LNCAP (cell line): ENCODE measurements around the gene CD300H.

Source experiments
- TF ChIP-seq, protein P1 (sequence below): fragments of 450-650 bp; IDR thresholded peaks from 2 replicates; pipeline ENCODE4 v1.5.1; 2017; ENCODE audit warnings: mild to moderate bottlenecking

The CD300H gene

DNA sequence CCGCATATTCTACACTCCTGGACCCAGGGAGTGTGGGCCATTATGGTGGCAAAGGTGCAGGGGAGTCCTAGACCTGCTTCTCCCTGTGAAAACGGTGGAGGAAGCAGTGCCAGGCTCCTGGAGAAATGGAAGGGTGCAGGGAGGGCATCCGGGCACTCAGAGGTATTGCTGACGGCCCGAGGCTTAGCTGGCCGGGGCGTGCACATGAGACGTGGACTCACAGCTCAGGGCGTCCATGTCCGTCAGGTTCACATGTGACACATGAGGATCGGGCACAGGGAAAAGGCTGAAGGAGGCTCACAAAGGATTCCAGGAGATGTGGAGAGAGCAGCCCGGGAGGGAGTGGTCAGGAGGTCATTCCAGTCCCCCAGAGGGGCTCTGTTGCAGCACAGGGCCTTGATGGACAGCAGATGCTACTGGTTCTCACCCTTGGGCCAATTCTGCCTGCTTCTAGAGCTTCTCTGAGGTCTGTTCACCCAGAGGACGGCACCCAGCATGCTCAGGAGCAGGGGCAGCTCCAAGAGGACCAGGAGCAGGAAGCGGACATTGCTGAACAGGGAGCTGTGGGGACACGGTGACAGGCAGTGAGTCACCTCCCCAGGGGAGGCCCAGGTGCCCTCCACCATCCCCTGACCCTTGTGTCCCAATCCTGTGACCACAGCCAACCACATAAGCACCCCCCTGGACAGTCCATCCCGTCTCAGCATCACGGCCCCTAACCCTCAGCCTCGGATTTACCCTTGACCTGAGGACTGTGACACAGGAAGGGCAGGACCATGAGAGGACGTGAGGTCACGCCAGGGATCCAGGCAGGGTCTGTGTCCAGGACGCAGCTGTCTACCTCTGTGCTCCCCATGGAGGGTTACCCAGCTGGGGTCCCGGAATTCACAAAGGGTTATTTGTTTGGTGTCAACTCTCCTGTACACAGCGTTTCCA lies 25.9 kb downstream of the CD300H start:
- TF ChIP-seq, protein P1, sequence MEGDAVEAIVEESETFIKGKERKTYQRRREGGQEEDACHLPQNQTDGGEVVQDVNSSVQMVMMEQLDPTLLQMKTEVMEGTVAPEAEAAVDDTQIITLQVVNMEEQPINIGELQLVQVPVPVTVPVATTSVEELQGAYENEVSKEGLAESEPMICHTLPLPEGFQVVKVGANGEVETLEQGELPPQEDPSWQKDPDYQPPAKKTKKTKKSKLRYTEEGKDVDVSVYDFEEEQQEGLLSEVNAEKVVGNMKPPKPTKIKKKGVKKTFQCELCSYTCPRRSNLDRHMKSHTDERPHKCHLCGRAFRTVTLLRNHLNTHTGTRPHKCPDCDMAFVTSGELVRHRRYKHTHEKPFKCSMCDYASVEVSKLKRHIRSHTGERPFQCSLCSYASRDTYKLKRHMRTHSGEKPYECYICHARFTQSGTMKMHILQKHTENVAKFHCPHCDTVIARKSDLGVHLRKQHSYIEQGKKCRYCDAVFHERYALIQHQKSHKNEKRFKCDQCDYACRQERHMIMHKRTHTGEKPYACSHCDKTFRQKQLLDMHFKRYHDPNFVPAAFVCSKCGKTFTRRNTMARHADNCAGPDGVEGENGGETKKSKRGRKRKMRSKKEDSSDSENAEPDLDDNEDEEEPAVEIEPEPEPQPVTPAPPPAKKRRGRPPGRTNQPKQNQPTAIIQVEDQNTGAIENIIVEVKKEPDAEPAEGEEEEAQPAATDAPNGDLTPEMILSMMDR, result no peak

DNA sequence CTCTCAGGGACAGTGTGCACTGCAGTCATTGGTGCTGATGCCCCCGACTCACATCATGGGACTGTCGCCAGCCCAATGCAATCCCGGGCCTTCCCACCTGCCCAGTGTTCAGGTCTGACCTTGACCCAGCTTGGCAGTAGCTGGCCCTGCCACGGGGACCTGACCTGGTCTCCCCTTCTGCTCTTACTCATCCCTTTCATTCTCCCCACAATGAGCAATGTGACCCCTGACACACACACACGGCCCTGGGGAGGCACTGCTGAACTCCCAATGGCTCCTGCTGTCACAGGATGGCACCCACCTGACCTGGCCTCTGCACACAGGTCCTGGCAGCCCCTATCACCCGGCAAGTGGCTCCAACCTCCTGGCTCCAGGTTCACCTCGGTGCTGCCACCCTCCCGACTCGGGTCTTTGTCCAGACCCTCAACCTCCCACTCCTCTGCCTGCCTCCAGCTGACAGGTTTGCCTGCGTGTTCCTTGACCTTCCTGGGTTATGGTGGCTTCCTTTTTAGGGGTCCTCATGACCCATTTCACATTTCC lies 28.0 kb downstream of the CD300H start:
- TF ChIP-seq, protein P1, result no peak

DNA sequence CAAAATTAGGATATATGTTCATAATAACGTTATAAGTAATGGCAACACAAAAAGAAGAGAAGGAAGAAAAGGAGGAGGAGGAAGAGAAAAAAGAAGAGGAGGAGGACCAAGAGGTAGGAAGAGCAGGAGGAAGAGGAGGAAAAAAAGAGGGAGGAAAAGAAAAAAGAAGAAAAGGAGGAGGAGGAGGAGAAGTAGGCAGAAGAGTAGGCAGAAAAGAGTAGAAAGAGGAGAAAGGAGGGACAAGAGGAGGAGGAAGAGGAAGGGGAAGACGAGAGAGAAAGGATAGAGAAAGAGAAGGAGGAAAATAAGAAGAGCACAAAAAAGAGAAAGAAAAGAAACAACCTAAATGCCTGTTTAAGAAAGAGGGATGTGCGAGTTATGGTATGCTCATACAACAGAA lies 30.4 kb downstream of the CD300H start:
- TF ChIP-seq, protein P1, result no peak

DNA sequence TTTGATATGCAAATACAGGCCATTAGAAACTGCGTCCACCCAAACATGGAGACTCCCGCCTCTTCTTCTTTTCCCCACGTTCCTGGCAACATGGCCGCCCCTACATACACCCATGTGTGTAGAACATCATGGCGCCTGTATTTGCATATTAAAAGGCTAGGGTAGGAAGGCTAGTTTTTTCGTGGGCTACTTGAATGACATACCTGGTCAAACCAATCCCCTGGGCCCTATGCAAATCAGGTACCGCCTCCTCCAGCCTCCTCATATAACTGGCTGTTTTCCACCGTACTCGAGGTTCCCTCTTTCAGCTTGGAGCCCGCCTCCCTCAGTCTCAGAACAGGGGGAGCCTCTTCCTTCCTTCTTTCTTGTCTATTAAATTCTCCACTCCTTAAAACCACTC lies 35.2 kb downstream of the CD300H start:
- TF ChIP-seq, protein P1, result no peak

DNA sequence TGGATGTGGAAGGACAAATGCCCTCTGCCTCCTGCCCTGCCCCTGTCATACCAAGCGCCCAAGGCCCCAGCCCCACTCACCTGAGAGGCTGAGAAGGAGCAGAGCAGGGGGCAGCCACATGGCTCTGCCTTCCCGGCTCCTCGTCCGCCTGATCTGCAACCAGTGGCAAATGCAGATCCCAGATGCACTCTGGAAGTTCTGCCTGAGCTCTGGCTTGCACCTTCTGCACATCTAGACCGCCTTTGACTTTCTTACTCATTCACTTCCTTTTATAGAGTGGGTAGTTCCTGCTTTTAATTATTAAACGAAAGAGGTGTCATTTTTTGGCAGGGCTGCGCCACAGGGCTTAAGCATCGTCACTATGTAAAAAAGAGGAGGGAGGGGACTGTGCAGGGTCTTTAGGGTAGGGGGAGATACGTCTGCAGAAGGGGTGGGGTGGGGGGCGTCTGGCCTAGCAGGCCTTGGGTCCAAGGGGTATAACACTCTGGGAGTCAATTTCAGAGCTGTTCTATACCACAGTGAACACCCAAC lies 36.0 kb downstream of the CD300H start, which contains the start of gene CD300LB:
CD300LB (minus strand) TSS at position 245 of the 531 bp plus-strand sequence; CDS start at position 120, 125 bp downstream.
- TF ChIP-seq, protein P1, result no peak

DNA sequence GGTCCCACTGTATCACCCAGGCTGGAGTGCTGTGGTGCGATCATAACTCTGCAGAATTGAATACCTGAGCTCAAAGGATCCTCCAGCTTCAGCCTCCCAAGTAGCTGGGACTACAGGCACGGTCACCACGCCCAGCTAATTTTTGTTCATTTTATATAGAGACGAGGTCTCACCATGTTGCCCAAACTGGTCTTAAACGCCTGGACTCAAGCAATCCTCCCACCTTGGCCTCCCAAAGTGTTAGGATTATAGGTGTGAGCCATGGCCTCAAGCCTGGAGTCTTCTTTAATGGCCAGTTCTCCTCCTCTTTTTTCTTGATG lies 36.5 kb downstream of the CD300H start:
- TF ChIP-seq, protein P1, result no peak

DNA sequence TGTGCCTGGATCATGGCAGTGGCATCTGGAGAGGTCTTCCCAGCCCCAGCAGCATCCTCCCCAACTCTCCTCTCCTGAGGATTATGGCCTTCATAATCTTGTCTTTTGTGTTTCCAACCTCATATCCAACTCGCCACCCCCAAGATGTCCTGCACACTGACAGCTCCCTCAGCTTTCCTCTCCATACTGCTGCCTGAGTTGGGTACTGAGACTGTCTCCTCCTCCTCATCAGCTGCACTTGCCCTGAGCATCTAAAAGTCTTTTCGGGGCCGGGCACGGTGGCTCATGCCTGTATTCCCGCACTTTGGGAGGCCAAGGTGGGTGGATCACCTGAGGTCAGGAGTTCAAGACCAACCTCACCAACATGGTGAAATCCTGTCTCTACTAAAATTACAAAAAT lies 38.1 kb downstream of the CD300H start:
- TF ChIP-seq, protein P1, result no peak
